Measurements from ENCODE around the gene TET3.
A peak's percentile ranks its signal among the peaks of the same experiment; 100 is the strongest.

The TET3 gene

GRCh38 chr2:73997813-73998212 lies 13.1 kb downstream of the TET3 start:
- Histone ChIP-seq H3K36me3 (ENCODE audit: insufficient read depth, insufficient read length, low read length) (no peaks in the 10 kb centered on the region), H3K9me3 (ENCODE audit: insufficient read depth, low read length) (no peaks in the 10 kb centered on the region), H3K4me1 (ENCODE audit: insufficient read depth, insufficient read length) (peaks cover 22% of the 10 kb centered on the region), H3K4me3 (ENCODE audit: insufficient read length, low read depth) (no peak overlapping the region), H3K27me3 (ENCODE audit: insufficient read depth, insufficient read length) (peaks cover 10% of the 10 kb centered on the region), H3K9ac (ENCODE audit: insufficient read length, low read depth) (no peak overlapping the region)
- TF ChIP-seq YY1 (IDR thresholded peaks at IDR 0.05; ENCODE audit: insufficient read depth, insufficient read length) (no peak), ZNF274 (IDR thresholded peaks at IDR 0.05; ENCODE audit: low read depth, low read length) (no peak)
- no peak for DNase-seq (ENCODE audit: low read depth, low spot score)

DNA sequence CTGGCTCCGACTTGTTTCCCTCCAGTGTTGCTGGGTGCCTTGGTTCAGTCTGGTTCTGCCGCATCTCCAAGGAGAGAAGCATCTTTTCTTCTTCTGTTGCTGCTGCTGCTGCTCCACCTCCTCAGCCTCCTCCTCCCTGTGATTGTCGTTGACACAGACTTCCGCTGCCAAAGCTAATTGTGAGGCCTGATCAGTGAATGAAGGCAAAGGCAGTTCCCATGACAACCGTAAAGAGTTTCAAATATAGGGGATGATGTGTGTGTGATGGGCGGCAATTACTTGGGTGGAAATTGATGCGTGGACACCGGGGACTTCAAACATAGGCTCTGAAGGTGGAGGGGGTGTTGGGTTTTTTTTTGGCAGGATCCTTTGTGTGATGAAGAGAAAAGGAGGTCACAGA lies 13.7 kb downstream of the TET3 start:
- Histone ChIP-seq H3K27me3 (ENCODE audit: insufficient read depth, insufficient read length) (peaks cover 10% of the 10 kb centered on the region), H3K4me1 (ENCODE audit: insufficient read depth, insufficient read length) (peaks cover 22% of the 10 kb centered on the region), H3K9me3 (ENCODE audit: insufficient read depth, low read length) (no peaks in the 10 kb centered on the region), H3K9ac (ENCODE audit: insufficient read length, low read depth) (no peak overlapping the region), H3K36me3 (ENCODE audit: insufficient read depth, insufficient read length, low read length) (no peaks in the 10 kb centered on the region), H3K4me3 (ENCODE audit: insufficient read length, low read depth) (no peak overlapping the region)
- no peak for TF ChIP-seq ZNF274 (IDR thresholded peaks at IDR 0.05; ENCODE audit: low read depth, low read length)
- no peak for TF ChIP-seq SUZ12 (IDR thresholded peaks at IDR 0.05; ENCODE audit: extremely low read depth, insufficient read depth, insufficient read length)
- no peak for TF ChIP-seq YY1 (IDR thresholded peaks at IDR 0.05; ENCODE audit: insufficient read depth, insufficient read length)
- DNase-seq (ENCODE audit: low read depth, low spot score) = no peak

- no peak for DNase-seq (ENCODE audit: low read depth, low spot score)
- Histone ChIP-seq H3K27me3 (ENCODE audit: insufficient read depth, insufficient read length) (peaks cover 10% of the 10 kb centered on the region), H3K4me1 (ENCODE audit: insufficient read depth, insufficient read length) (peaks cover 23% of the 10 kb centered on the region), H3K9ac (ENCODE audit: insufficient read length, low read depth) (no peak overlapping the region), H3K9me3 (ENCODE audit: insufficient read depth, low read length) (no peaks in the 10 kb centered on the region), H3K36me3 (ENCODE audit: insufficient read depth, insufficient read length, low read length) (no peaks in the 10 kb centered on the region), H3K4me3 (ENCODE audit: insufficient read length, low read depth) (no peak overlapping the region)
- no peak for TF ChIP-seq SUZ12 (IDR thresholded peaks at IDR 0.05; ENCODE audit: extremely low read depth, insufficient read depth, insufficient read length)
- no peak for TF ChIP-seq YY1 (IDR thresholded peaks at IDR 0.05; ENCODE audit: insufficient read depth, insufficient read length)
- TF ChIP-seq ZNF274 (IDR thresholded peaks at IDR 0.05; ENCODE audit: low read depth, low read length) = no peak
Measured at GRCh38 chr2:73998933-73999332, 14.2 kb downstream of the TET3 start.

DNA sequence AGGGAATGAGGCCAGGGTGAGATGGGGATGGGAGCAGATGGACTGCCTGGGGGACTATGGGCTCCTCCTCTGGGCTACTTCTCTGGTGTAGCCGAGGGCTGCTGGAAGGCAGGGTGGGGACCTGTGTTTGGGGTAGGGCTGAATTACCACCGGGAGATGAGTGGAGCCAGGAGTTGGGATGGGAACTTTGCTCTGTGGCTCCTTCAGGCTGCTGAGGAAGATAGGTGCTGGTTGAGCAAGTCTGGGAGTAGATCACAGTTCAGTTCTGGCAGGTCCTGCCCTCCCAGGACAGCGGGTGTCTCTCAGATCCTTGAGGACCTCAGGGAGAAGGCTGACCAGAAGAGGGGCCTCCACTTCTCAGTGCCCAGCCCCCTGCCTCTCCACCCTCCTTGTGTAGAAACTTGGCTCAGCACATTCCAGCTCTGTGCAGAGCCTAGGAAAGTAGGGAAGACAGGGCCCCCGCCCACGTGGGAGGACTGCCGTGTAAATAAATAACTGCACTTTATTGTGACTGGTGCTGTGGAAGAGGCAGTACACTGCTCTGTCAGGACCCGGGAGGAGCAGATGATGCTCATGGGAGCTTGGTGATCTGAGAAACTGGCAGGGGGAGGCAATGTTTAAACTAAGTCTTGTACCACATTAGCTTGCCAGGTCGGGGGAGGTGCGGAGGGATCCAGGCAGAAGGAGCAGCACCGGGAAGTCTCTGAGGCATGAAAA lies 15.3 kb downstream of the TET3 start:
- Histone ChIP-seq H3K27me3 (ENCODE audit: insufficient read depth, insufficient read length) (peaks cover 10% of the 10 kb centered on the region), H3K4me3 (ENCODE audit: insufficient read length, low read depth) (no peak overlapping the region), H3K4me1 (ENCODE audit: insufficient read depth, insufficient read length) (peaks cover 25% of the 10 kb centered on the region), H3K9ac (ENCODE audit: insufficient read length, low read depth) (peak overlapping the region; percentile 16), H3K36me3 (ENCODE audit: insufficient read depth, insufficient read length, low read length) (no peaks in the 10 kb centered on the region), H3K9me3 (ENCODE audit: insufficient read depth, low read length) (no peaks in the 10 kb centered on the region)
- no peak for TF ChIP-seq SUZ12 (IDR thresholded peaks at IDR 0.05; ENCODE audit: extremely low read depth, insufficient read depth, insufficient read length)
- no peak for TF ChIP-seq YY1 (IDR thresholded peaks at IDR 0.05; ENCODE audit: insufficient read depth, insufficient read length)
- no peak for TF ChIP-seq ZNF274 (IDR thresholded peaks at IDR 0.05; ENCODE audit: low read depth, low read length)
- no peak for DNase-seq (ENCODE audit: low read depth, low spot score)

GRCh38 chr2:74000666-74001065 lies 16.0 kb downstream of the TET3 start:
- DNase-seq (ENCODE audit: low read depth, low spot score) = no peak
- peaks cover 26% of the 10 kb centered on the region for H3K4me1 ChIP-seq (ENCODE audit: insufficient read depth, insufficient read length)
- peaks cover 10% of the 10 kb centered on the region for H3K27me3 ChIP-seq (ENCODE audit: insufficient read depth, insufficient read length)
- peaks cover 3% of the 10 kb centered on the region for H3K36me3 ChIP-seq (ENCODE audit: insufficient read depth, insufficient read length, low read length)
- TF ChIP-seq SUZ12 (IDR thresholded peaks at IDR 0.05; ENCODE audit: extremely low read depth, insufficient read depth, insufficient read length) (no peak), YY1 (IDR thresholded peaks at IDR 0.05; ENCODE audit: insufficient read depth, insufficient read length) (no peak), ZNF274 (IDR thresholded peaks at IDR 0.05; ENCODE audit: low read depth, low read length) (no peak)
- H3K9me3 ChIP-seq (ENCODE audit: insufficient read depth, low read length) = no peaks in the 10 kb centered on the region
- no peak overlapping the region for H3K4me3 ChIP-seq (ENCODE audit: insufficient read length, low read depth)
- H3K9ac ChIP-seq (ENCODE audit: insufficient read length, low read depth) = no peak overlapping the region

- TF ChIP-seq SUZ12 (IDR thresholded peaks at IDR 0.05; ENCODE audit: extremely low read depth, insufficient read depth, insufficient read length) (no peak), ZNF274 (IDR thresholded peaks at IDR 0.05; ENCODE audit: low read depth, low read length) (no peak), YY1 (IDR thresholded peaks at IDR 0.05; ENCODE audit: insufficient read depth, insufficient read length) (no peak)
- H3K4me3 ChIP-seq (ENCODE audit: insufficient read length, low read depth) = no peak overlapping the region
- H3K9me3 ChIP-seq (ENCODE audit: insufficient read depth, low read length) = no peaks in the 10 kb centered on the region
- peaks cover 27% of the 10 kb centered on the region for H3K4me1 ChIP-seq (ENCODE audit: insufficient read depth, insufficient read length)
- peak overlapping the region; percentile 46 for H3K9ac ChIP-seq (ENCODE audit: insufficient read length, low read depth)
- H3K27me3 ChIP-seq (ENCODE audit: insufficient read depth, insufficient read length) = peaks cover 10% of the 10 kb centered on the region
- DNase-seq (ENCODE audit: low read depth, low spot score) = no peak
- peaks cover 7% of the 10 kb centered on the region for H3K36me3 ChIP-seq (ENCODE audit: insufficient read depth, insufficient read length, low read length)
Measured at GRCh38 chr2:74001121-74001520, 16.4 kb downstream of the TET3 start.

DNA sequence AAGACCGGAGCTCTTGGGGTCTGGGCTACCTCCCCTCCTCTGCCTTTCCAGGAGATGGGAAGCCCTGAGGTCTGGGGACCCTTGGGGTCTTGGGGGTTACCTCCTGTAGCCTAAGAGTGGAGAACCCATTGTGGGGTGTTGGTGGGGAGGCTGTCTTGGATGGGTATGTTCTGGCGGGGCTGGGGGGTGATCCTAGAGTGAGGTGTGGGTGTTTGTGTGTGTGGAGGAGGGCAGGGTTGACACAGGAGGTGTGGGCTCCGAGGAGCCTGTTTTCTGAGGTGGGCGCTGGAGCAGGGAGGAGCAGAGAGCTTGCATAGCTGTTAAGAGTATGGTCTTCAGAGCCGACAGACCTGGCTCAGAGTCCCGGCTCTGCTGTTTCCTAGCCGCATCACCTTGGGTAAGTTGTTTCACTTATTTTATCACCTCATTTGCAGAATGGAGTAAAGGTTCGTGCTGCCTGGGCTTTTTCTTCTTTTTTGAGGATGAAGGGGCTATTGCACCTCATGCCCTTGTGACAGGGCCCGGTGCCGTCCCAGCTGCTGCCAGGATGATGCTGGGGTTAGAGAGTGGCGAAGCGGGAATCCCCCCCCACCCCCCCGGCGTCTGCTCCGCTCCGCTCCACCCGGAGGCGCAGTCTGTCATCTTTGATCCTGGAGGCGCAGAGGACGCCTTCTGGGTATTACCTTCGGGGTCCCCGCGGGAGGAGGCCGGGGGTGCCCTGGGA lies 17.2 kb downstream of the TET3 start:
- TF ChIP-seq ZNF274 (IDR thresholded peaks at IDR 0.05; ENCODE audit: low read depth, low read length) = no peak
- TF ChIP-seq SUZ12 (IDR thresholded peaks at IDR 0.05; ENCODE audit: extremely low read depth, insufficient read depth, insufficient read length) = no peak
- no peak for TF ChIP-seq YY1 (IDR thresholded peaks at IDR 0.05; ENCODE audit: insufficient read depth, insufficient read length)
- H3K9ac ChIP-seq (ENCODE audit: insufficient read length, low read depth) = peak overlapping the region; percentile 17
- H3K9me3 ChIP-seq (ENCODE audit: insufficient read depth, low read length) = no peaks in the 10 kb centered on the region
- H3K36me3 ChIP-seq (ENCODE audit: insufficient read depth, insufficient read length, low read length) = peaks cover 8% of the 10 kb centered on the region
- DNase-seq (ENCODE audit: low read depth, low spot score) = no peak
- H3K27me3 ChIP-seq (ENCODE audit: insufficient read depth, insufficient read length) = peaks cover 10% of the 10 kb centered on the region
- H3K4me1 ChIP-seq (ENCODE audit: insufficient read depth, insufficient read length) = peaks cover 27% of the 10 kb centered on the region
- H3K4me3 ChIP-seq (ENCODE audit: insufficient read length, low read depth) = peak overlapping the region; percentile 12

Data from NT2/D1 (cell line).